Muscle layer of colon (tissue), 2 donors: Measurements from ENCODE around the gene SF3A2.

Source experiments
- H3K27ac ChIP-seq: one replicate; pipeline ENCODE4 v1.7.0; 2013; ENCODE audit warnings: low read depth, mild to moderate bottlenecking, low read length, moderate library complexity
- H3K27me3 ChIP-seq, 2 donors: one replicate each; pipeline ENCODE4 v1.7.0; 2013; ENCODE audit warnings: low read length in 2 of 2, mild to moderate bottlenecking in 2 of 2; ENCODE audit not compliant: insufficient read depth in 2 of 2, control insufficient read depth in 1 of 2
- H3K36me3 ChIP-seq: one replicate; pipeline ENCODE4 v1.7.0; 2013; ENCODE audit warnings: mild to moderate bottlenecking, low read length; ENCODE audit not compliant: insufficient read depth
- H3K4me1 ChIP-seq: one replicate; pipeline ENCODE4 v1.7.0; 2013; ENCODE audit warnings: mild to moderate bottlenecking, low read length; ENCODE audit not compliant: insufficient read depth
- H3K4me3 ChIP-seq, 2 donors: one replicate each; pipeline ENCODE4 v1.7.0; 2013; ENCODE audit warnings: low read length in 2 of 2, low read depth in 1 of 2, mild to moderate bottlenecking in 1 of 2, moderate library complexity in 1 of 2
- H3K9ac ChIP-seq: one replicate; pipeline ENCODE4 v1.7.0; 2013; ENCODE audit warnings: low read length
- H3K9me3 ChIP-seq: one replicate; pipeline ENCODE4 v1.7.0; 2013; ENCODE audit warnings: mild to moderate bottlenecking, low read length
- donor health status: abdominal sarcoma.
- donor health status: Adenocarcinoma of cecum.

The SF3A2 gene

DNA sequence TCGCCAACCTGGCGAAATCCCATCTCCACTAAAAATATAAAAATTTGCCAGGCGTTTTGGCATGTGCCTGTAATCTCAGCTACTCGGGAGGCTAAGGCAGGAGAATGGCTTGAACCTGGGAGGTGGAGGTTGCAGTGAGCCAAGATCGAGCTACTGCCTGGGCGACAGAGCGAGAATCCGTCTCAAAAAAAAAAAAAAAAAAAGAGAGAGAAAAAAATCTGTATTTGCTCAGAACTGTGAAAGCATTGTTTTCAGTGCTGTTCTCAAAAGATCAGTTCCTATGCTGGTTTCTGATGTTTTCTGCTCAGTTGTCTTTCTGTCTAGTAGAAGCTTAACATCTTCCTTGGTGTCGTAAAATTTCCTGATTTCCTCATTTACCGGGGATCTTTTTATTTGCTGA is 2.5 kb downstream of the SF3A2 start:
- no peaks in the 10 kb centered on the region for H3K9me3 ChIP-seq
- peaks cover 55% of the 10 kb centered on the region for H3K4me1 ChIP-seq
- H3K9ac ChIP-seq = peak overlapping the region; percentile 4
- H3K27ac ChIP-seq = no peak overlapping the region
- no peak overlapping the region for H3K4me3 ChIP-seq
- H3K36me3 ChIP-seq = peaks cover 13% of the 10 kb centered on the region
- H3K27me3 ChIP-seq = no peaks in the 10 kb centered on the region

DNA sequence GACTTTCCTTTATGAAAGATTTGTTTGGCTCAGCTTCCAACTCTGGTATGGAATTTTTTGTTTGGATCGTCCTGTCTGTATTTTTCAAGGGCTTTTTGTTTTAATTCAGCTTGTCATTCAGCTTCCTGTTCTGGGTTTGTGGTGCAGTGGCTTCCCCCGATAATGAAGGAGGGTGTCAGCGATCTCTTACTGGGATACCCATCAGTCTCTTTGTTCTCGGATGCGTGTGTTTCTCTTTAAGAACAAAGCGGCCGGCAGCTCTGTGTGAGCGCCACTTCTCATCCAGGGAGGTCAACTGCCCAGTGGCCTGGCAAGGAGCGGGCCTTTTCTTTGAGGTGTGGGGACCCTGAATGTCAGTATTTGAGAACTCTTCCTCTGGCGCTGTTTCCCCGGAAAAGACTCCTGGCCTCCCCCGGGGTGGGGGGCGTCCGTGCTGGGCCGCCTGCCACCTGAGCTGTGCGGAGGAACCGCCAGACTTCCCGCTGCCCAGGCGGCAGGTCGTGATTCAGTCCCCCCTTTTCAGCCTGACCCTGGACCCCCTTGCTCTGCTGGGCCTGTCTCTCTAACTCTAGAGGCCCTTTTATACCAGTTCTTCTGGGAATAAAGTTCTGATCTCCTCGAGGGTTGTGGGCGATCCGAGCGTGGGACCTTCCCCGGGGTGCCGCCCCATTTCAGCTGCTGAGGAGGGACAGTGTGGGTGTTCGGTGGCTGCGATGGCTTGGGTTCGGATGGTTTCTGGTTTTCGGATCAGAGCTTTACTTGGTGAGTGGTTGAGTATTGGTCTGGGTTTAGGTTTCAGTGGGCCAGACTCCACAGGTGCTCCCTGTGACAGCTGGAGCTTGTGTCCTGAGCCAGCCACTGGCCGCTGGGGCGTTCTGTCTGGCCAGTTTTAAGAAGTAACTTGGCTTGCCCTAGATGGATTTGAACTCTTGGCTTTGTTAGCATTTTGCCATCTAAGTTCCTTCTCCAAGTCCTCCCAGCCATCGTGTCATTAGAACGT is 3.4 kb downstream of the SF3A2 start:
- peak overlapping the region; percentile 4 for H3K9ac ChIP-seq

DNA sequence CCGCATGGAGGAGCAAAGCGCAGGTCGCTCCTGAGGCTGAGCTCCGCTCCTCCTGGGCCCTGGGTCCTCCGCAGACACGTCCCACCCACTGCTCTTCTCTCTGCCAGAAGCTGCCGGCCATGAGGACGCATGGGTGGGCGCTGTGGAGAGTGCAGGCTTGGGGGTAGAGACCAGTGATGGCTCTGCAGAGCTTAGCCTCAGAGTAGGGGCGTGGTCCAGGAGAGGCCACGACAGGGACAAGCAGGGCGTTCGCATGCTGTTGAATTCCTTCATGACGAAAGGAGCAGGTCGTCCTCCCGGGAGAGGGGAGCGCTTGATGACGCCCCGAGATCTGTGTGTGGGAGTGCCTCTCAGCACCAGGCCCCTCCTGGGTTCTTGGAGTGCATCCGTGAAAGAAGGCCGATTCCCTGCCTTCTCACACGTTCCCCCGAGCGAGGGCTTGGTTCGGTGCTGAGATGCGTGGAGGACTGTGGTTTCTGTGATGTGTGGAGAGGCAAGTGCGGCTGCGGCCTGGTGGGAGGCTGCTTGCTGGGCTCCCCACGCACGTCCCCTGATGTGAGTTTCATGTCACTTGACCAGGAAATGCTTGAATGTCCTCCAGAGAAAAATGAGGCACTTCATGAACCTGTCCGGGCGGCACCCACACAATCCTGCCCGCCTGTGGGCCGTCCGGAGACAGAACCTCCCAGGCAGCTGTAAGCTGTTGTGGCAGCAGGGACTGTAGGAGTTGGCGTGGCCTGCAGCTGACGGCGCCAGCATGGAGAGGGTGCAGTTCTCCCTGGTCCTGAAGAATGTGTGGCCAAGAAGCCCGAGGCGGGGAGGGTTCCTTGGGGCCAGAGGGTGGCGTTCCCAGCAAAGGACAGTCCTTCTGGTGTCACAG is 4.5 kb downstream of the SF3A2 start:
- no peaks in the 10 kb centered on the region for H3K9me3 ChIP-seq
- no peak overlapping the region for H3K9ac ChIP-seq
- H3K27me3 ChIP-seq = no peaks in the 10 kb centered on the region
- peaks cover 33% of the 10 kb centered on the region for H3K36me3 ChIP-seq
- H3K27ac ChIP-seq = no peak overlapping the region
- peaks cover 43% of the 10 kb centered on the region for H3K4me1 ChIP-seq
- H3K4me3 ChIP-seq = no peak overlapping the region

More for the DNA sequence above, 3.4 kb downstream of the SF3A2 start:
- no peaks in the 10 kb centered on the region for H3K9me3 ChIP-seq
- H3K4me1 ChIP-seq = peaks cover 46% of the 10 kb centered on the region
- peak overlapping the region; percentile 22 for H3K27ac ChIP-seq
- H3K4me3 ChIP-seq = peak overlapping the region; percentile 28 to 39
- peaks cover 22% of the 10 kb centered on the region for H3K36me3 ChIP-seq
- H3K27me3 ChIP-seq = no peaks in the 10 kb centered on the region

DNA sequence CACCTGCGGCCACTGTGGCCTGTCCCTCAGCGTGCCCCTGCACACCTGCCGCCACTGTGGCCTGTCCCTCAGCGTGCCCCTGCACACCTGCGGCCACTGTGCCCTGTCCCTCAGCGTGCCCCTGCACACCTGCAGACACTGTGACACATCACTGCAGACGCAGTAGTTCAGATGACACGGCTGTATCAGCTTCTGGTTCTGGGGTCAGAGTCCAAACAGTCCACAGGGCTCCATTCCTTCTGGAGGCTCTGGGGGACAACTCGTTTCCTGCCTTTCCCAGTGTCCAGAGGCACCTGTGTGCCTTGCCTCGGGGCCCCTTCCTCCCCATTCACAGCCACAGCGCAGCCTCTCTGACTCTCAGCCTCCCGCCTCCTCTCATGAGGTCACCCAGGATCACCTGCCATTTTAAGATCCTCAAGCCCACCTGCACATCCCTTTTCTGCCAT is 5.5 kb downstream of the SF3A2 start:
- Histone ChIP-seq H3K27ac (no peak overlapping the region), H3K4me1 (peaks cover 43% of the 10 kb centered on the region)

DNA sequence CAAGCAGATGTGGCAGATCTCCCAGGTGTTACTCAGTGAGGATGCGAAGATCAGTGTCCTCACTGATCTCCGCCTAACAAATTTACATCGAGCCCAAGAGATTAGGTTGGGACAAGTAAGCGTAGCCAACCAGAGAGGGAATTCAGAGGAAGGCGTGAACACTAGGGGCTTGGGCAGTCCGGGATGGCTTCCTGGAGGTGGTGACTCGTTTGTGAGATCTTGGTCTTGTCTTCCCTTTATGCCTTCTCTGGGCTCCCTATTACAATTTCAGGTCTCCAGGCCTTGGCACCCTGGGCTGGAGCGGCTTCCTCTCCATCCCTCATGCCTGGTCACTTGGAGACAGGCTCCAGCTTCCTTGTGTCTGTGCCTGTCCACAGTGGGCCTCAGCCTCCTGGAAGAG is 6.2 kb downstream of the SF3A2 start:
- H3K36me3 ChIP-seq = peaks cover 47% of the 10 kb centered on the region
- no peaks in the 10 kb centered on the region for H3K9me3 ChIP-seq
- H3K4me1 ChIP-seq = peaks cover 37% of the 10 kb centered on the region
- no peak overlapping the region for H3K4me3 ChIP-seq
- no peak overlapping the region for H3K27ac ChIP-seq
- H3K27me3 ChIP-seq = no peaks in the 10 kb centered on the region
- no peak overlapping the region for H3K9ac ChIP-seq

More for the DNA sequence above, 5.5 kb downstream of the SF3A2 start:
- Histone ChIP-seq H3K36me3 (peaks cover 43% of the 10 kb centered on the region), H3K9ac (no peak overlapping the region), H3K4me3 (no peak overlapping the region), H3K27me3 (no peaks in the 10 kb centered on the region), H3K9me3 (no peaks in the 10 kb centered on the region)

DNA sequence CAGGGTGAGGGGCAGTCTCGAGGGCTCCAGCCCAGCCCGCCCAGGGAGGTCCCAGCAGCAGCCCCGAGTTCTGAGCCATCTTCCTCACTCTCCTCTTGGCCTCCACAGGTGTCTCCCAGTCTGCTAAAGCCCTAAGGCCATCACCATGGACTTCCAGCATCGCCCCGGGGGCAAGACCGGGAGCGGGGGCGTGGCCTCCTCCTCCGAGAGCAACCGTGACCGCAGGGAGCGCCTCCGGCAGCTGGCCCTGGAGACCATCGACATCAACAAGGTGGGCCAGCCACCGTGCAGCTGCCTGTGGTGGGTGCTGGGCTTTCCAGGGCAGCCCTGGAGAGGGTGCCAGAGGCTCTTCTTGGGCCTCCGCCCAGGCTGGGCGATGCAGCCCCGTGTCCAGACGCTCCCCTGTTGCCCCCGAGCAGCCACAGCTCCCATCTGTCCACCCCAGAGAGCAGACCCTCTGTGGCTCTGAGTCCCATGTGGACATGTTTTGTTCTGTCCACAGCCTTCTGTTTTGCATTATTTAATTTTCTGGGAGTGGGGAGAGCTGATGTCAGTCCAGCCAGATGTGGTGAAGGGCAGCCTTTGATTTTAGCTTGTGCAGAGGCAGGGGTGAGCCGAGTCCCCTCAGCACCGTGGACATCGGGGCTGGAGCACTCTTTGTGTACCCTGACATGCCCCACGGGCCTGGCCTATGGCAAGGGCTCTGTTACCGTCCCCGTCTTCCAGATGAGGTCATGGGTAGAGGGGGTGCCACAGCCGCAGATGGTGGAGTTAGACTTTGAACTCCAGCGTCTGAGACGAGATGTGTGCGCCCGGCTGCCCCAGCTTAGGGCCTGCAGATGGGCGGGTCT is 6.9 kb downstream of the SF3A2 start:
- Histone ChIP-seq H3K4me3 (no peak overlapping the region), H3K4me1 (peaks cover 30% of the 10 kb centered on the region), H3K27me3 (no peaks in the 10 kb centered on the region), H3K36me3 (peaks cover 47% of the 10 kb centered on the region), H3K9ac (no peak overlapping the region), H3K27ac (no peak overlapping the region), H3K9me3 (no peaks in the 10 kb centered on the region)

DNA sequence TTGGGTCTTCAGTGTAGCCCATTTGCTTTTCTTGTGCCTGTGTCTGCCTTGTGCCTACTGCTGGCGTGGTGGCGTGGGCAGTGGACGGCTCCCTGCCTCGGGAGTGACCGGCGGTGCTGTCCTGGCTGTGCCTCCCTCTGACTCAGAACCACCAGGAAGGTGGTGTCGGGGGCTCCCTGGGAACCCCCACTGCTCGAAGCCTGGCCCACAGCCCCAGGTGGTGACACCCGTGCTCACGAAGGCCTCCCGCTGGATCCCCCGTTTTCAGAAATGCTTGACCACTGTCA is 7.4 kb downstream of the SF3A2 start:
- Histone ChIP-seq H3K27ac (no peak overlapping the region), H3K27me3 (no peaks in the 10 kb centered on the region), H3K4me3 (no peak overlapping the region), H3K36me3 (peaks cover 47% of the 10 kb centered on the region), H3K4me1 (peaks cover 25% of the 10 kb centered on the region), H3K9ac (no peak overlapping the region), H3K9me3 (no peaks in the 10 kb centered on the region)

DNA sequence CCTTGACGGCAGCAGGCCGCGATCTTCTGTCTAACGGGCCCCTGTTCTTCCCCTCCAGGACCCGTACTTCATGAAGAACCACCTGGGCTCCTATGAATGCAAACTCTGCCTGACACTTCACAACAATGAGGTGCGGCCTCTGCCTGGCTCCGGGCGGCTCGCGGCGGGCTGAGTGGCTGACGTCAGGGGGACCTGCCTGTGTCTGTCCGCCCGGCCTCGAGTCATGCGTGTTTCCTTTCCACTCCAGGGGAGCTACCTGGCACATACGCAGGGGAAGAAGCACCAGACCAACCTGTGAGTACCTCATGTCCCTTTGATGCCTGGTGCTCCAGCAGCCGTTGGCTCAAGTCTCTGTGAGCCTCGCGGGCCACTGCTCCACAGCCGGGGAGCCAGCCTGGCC is 7.9 kb downstream of the SF3A2 start:
- Histone ChIP-seq H3K4me3 (no peak overlapping the region), H3K27ac (no peak overlapping the region), H3K27me3 (peaks cover 0 to 3% of the 10 kb centered on the region in 2 donors), H3K9me3 (no peaks in the 10 kb centered on the region), H3K4me1 (peaks cover 20% of the 10 kb centered on the region), H3K36me3 (peaks cover 47% of the 10 kb centered on the region), H3K9ac (no peak overlapping the region)

DNA sequence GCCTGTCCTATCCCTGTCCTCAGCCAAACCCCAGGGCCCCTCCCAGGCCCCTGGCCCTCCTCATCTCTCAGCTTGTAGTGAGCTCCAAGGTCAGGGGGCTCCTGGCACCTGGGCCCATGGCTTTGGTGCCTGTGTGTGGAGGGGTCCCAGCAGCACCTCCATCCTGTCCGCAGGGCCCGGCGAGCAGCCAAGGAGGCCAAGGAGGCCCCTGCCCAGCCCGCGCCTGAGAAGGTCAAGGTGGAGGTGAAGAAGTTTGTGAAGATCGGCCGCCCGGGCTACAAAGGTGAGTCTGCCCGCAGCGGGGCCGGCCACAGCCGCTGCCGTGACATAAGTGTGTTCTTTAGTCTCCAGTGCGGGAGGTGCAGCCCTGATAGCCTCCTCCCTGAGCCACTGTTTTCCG is 8.6 kb downstream of the SF3A2 start:
- peaks cover 47% of the 10 kb centered on the region for H3K36me3 ChIP-seq
- H3K4me3 ChIP-seq = no peak overlapping the region
- no peaks in the 10 kb centered on the region for H3K9me3 ChIP-seq
- H3K27me3 ChIP-seq = peaks cover 0 to 11% of the 10 kb centered on the region in 2 donors
- no peak overlapping the region for H3K27ac ChIP-seq
- H3K9ac ChIP-seq = no peak overlapping the region
- H3K4me1 ChIP-seq = peaks cover 13% of the 10 kb centered on the region

DNA sequence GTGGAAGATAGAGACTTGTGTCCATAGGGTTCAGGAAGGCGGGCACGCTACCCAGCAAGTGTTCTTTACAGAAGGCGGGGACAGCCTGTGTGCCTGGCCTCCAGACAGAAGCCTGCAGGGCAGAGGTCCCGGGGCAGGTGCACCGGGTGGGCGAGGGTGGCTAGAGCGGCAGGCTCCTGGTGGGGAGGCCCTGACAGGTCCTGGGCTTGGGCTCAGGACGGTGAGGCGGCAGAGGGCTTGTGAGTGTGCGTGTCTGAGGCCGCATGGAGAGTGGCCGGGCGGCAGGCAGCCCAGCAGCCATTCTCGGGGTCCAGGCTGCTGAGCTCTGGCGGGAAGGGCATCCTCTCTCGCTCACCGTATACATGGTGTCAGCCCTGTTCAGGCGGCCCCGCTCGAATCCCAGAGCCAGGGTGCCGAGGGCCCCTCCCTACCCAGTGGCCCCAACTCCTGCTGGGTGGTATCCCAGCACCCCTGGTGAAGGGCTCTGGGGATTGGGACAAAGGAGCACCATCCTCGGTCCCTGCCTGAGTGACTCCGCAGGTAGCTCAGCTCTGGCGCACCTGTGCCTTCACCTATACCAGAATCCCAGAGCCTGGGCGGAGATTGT is 9.5 kb downstream of the SF3A2 start:
- peaks cover 0 to 20% of the 10 kb centered on the region in 2 donors for H3K27me3 ChIP-seq
- H3K36me3 ChIP-seq = peaks cover 47% of the 10 kb centered on the region
- no peak overlapping the region for H3K9ac ChIP-seq
- H3K4me1 ChIP-seq = peaks cover 4% of the 10 kb centered on the region
- H3K27ac ChIP-seq = no peak overlapping the region
- H3K4me3 ChIP-seq = no peak overlapping the region
- H3K9me3 ChIP-seq = no peaks in the 10 kb centered on the region
